Heart left ventricle (tissue), 13 donors: ENCODE data around the gene APCS.

Experiments used
- CTCF ChIP-seq, 12 donors: fragments of 200-600 bp; sonication (generic) in 4 of 12; IDR thresholded peaks; one replicate each; pipeline versions ENCODE4 v1.5.0 to v1.8.0; 2018 to 2022; ENCODE audit warnings: antibody characterized with exemption in 12 of 12, mild to moderate bottlenecking in 5 of 12
- POLR2A ChIP-seq, 2 donors: fragments of 450-650 bp; IDR thresholded peaks; one replicate each; pipeline ENCODE4 v1.6.1; 2017; ENCODE audit warnings: antibody characterized with exemption in 2 of 2, mild to moderate bottlenecking in 2 of 2, moderate library complexity in 2 of 2
- donor health status: ischemic (EF 13 %, LVEDD 7.1; RV severe dilation, severe dysfunction).
- donor health status: DM: no; HTN: yes; CAD: no.
- donor health status: DM: no; HTN: no; CAD: no.
- donor health status: ischemic (EF 25% LVEDD 6.9; RV normal size, moderate dysfunction).
- donor health status: ischemic (EF 25% LVEDD 5.7; RV mildly dilated, moderate dysfunction).
- donor health status: ischemic (EF 35%, LVEDD 5.7; RV mildly dilated, moderate dysfunction).
- donor health status: nonischemic (EF 11% LVEDD 7.7; RV severe dilation, severe dysfunction).
- donor health status: DM: yes; HTN: yes; CAD: no.
- donor health status: PGD.
- donor health status: ischemic (EF 29% LVEDD 5.4; RV normal size, mild dysfunction).
- donor health status: nonischemic (EF 23%, LVEDD 6.1; RV moderate dilation, normal function).

DNA sequence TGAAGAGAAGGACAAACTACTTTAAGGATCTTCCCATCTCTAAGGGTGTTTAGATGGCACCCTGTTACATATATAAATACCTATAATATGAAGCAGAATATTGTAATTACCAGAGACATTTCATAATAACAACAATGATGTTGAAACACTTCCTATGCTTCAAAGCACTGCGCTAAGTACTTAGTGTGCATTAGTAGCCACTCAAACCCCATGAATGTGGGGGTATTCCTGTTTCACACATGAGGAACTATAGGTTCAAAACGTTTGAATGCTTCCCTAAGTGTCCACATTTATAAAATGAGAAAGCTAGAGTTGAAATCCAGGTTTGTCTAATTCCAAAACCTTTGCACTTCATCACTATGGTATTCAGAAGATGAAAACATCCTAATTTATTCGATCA lies 33.4 kb upstream of the APCS start:
- TF ChIP-seq CTCF (IDR thresholded peaks at IDR 0.05) (no peak), POLR2A (IDR thresholded peaks at IDR 0.05) (no peak)
